Activated CD4-positive, alpha-beta T cell treated with anti-CD3 and anti-CD28 coated beads for 1 hour (primary cell): ENCODE data around the gene COL8A1.
"Not testable (repeated sequence)": the region's sequence is repeated elsewhere in the genome, so short reads cannot be mapped to it uniquely, and the experiment has no call there.

Experiments used
- DNase-seq: peaks from one replicate; pipeline ENCODE4 v3.0.0-alpha.2; 2020

Gene COL8A1

DNA sequence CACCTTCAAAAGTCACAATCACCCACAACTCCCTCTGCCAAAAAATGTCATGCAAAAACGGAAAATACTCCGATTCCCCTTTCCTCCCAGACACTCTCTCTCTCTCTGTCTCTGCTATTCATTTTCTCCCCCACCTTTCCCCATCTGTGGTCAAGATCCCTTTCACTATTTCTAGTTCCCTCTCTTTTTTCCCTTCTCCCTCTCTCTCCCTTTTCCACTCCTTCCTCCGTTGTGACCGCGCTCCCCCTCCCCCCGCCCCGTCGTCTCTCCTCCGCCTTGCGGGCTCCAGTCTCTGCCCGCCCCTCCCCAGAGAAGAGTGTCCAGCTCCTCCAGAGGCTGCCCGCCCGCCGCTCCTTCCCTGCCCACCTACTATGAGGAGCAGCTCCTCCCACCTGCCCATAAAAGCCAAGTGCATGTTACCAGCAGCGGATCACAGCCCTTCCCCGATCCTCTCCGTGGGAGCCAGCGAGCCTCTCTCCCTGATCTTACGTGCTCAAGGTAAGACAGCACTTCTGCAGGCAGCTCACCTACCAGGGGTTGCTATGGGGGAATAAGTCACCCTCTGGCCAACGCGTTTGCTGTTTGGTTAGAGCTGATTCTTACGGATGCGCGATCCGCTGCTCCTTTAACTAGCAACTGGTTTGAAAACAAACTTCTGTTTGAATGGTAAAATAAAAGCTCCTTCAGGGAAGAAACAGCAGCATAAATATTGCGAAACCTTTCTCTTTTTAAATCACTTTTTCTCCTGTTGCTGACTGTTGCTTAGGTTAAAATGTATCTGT lies at the start of gene COL8A1:
TSS of gene COL8A1 (plus strand) at position 428 of the 782 bp plus-strand sequence. CDS start 152,089 bp downstream, outside the sequence.
- no peak for DNase-seq

DNA sequence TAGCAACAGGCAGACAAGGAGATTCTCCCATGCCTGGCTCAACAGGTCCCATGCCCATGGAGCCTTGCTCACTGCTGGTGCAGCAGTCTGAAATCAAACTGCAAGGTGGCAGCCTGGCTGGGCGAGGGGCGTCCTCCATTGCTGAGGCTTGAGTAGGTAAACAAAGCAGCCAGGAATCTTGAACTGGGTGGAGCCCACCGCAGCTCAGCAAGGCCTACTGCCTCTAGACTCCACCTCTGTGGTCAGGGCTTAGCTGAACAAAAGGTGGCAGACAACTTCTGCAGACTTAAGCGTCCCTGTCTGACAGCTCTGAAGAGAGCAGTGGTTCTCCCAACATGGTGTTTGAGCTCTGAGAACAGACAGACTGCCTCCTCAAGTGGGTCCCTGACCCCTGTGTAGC lies 49.2 kb upstream of the COL8A1 start:
- not testable (repeated sequence) for DNase-seq

DNA sequence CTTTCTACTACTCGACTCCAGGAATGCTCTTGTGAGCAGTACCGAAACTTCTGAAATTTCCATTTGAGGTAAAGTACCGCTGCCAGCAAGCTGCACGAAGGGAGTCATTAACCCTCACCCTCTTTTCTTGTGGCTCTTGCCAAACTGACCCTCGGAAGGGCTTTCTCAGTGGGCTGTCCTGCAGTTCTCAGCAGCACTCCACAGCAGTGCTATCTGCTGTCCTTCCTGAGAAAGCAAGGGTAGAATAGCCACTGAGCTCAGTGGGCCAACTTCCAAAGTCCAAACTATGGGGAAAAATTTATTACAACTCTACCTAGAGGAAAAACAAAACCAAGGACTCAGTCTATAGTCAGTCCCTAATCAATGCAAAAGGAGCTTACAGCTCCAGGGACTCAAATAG lies 38.5 kb upstream of the COL8A1 start:
- DNase-seq = no peak

DNA sequence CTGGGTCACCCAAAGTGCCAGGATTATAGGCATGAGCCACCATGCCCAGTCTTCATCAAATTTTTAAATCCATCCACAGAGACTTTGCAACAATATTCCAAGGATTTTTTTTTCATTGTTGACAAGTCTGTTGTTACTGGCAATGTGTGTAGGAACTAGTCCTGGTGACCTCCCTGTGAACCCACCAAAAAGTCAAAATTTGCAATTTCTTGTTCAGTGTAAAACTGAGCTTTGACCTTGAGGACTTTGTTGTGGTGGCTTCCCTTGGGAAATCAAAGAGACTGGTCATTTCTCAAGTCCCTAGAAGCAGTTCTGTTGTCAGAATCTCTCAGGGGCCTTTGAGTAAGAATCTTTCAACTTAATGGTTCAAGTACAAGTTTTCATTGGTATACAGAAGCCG lies 36.9 kb upstream of the COL8A1 start:
- DNase-seq = no peak

DNA sequence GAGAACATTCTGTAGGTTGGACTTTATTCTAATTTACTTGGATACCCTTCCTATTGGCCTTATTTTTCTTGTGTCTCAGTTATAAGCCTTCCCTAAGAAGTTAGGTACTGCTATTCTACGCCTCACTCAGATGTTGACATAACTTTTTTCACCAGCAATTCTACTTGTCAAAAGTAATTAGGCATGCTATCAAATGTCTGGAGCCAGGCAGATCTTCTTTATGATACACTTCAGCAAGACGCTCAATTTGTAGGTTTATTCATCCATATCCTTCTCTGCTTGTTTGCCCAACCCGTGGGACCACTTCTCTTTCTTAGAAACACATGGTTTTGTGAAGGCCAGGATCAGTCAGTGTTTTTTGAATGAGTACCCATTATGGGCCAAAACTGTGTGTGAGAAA lies 36.2 kb upstream of the COL8A1 start:
- DNase-seq = no peak

DNA sequence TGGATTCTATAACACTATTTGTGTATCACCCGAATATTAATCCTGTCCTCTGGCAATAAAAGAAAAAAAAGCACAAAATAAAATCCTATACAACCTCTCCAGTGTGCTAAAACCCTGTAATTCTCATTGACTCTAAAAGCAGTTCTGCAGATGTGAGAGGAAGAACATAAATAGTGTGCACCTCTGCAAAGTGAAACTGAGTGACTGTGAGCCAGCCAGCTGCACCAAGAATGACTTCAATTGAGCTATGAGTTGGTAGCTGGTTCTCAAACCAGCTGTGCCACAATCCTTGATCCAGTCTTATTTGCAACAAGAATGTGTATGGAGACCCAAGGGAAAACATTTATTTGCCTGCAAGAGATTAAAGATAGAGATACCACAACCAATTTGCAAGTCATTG lies 31.2 kb upstream of the COL8A1 start:
- DNase-seq = no peak

DNA sequence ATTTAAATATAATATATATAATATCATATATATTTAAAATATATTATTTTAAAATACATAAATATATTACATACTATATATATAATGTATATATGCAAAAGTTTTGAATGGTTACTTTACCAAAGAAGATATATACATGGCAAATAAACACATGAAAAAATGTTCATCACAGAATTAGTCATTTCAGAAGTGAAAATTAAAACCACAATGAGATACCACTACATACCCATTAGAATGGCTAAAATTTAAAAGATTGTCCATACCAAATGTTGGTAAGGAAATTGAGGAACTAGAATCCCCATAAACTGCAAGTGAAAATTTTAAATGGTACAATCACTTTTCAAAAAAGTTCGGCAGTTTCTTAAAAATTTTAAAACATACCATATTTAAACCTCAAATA lies 23.6 kb upstream of the COL8A1 start:
- DNase-seq = no peak

DNA sequence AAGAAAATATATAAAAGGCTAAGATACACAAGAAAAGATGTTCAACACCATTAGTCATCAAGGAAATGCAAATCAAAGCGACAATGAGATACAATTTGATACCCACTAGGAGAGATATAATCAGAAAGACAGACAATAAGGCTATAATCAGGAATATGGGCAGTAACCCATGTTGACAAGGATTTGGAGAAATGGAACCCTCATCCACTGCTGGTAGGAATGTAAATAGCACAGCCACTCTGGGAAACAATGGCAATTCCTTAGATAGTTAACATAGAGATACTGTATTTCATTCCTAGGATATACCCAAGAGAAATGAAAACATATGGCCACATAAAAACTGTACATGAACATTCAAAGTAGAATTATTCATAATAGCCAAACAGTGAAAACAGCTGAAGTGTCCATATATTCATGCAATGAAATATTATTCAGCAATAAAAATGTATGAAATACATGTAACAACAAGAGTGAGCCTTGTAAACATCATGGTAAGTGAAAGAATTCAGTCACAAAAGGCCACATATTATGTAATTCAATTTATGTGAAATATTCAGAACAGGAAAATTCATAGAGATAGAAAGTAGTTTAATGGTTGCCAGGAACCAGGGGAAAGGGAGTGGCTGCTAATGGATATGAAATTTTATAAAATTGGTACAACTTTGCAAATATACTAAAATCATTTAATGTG lies 18.2 kb upstream of the COL8A1 start:
- no peak for DNase-seq

DNA sequence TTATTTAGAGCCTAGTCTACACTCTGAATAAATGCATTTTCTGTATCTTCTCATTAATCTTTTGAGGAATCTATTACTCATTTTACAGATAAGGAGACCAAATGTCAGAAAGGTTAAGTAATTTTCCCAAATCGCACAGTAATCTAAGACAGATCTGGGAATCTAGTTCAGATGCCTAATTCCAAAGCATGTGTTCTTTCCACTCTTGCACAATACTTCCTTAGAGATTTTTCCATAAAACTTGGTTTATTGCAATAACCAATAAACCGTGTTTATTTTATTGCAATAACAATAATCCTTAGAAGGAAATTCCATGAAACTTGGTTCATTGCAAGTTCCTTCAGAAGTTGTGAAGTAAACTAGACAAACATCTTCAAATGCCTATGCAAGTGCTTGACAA lies 17.4 kb upstream of the COL8A1 start:
- DNase-seq = no peak

DNA sequence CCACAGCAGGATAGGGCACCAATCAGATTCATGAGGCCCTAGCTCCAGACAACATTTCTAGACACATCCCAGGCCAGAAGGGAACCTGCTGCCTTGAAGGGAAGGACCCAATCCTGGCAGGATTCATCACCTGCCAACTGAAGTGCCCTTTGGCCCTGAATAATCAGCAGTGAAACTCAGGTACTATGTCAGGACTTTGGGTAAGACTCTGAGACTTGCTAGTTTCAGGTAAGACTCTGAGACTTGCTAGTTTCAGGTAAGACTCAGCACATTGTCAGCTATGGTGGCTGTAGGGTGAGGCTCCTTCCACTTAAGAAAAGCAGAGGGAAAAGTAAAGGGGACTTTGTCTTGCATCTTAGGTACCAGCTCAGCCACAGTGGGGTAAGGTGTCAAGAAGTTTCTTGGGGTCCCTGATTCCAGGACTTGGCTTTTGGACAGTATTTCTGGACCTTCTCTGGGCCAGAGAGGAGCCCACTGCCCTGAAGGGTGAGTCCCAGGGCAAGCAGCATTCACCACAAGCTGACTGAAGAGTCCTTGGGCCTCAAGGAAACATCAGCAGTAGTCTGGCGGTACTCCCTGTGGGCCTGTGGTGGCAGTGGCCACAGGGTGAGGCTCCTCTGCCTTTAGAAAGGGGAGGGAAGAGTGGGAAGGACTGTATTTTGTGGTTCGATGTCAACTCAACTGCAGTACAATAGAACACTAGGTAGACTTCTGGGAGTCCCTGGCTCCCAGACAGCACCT lies 13.7 kb upstream of the COL8A1 start:
- DNase-seq = no peak

DNA sequence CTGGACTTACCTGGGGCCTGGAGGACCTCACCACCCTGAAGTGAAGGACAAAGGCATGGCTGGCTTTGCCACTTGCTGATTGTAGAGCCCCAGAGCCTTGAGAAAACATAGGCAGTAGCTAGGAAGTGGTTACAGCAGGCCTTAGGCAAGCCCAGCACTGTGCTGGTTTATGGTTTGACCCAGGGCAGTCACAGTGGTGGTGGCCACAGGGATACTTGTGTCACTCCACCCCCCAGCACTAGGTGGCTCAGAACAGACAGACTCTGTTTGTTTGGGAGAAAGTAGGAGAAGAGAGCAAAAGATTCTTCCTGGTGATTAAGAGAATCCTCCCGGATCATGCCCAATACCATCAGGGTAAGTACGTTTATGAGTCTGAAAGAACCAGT lies 13.2 kb upstream of the COL8A1 start:
- DNase-seq = no peak

DNA sequence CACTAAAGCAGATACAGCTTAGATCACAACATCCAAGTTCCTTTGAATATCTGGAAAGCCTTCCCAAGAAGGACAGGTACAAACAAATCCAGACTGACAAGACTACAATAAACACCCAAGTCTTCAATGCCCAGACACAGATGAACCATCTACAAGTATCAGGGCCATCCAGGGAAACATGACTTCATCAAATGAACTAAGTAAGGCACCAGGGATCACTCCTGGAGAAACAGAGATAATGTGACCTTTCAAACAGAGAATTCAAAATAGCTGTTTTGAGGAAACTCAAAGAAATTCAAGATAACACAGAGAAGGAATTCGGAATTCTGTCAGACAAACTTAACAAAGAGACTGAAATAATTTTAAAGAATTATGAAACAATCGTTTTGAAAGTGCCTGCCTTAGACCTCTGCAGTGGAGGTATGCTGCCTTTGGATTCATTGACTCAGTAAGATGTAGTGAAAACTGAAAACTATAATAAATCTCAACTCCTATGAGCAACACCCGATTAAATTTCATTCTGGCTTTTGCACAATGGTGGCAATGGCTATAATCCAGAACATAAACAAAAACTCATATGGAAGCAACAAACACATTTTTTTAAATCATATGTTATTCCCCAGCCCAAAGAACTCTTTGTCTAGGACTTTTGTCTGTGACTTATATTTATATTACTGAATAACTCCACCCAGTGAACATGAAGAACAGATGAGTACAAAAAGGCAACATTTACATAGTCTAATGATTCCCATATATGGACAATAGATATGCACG lies 12.6 kb upstream of the COL8A1 start:
- DNase-seq = no peak

DNA sequence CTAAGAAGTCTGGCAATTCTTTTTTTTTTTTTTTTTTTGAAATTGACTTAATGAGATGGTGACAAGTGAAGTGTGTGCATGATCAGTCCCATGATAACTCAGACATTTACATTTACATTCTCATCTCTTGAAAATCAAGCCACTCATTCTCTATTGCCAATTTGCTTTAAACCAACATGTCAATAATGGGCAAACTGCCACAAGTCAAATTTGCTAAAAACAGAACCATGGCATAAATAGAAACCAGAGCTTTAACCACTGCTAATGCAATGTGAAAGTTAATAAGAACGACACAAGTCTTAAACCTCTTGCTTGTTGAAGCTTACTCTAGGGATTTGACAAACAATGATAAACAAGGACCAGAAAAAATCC lies 12.0 kb upstream of the COL8A1 start:
- DNase-seq = no peak

DNA sequence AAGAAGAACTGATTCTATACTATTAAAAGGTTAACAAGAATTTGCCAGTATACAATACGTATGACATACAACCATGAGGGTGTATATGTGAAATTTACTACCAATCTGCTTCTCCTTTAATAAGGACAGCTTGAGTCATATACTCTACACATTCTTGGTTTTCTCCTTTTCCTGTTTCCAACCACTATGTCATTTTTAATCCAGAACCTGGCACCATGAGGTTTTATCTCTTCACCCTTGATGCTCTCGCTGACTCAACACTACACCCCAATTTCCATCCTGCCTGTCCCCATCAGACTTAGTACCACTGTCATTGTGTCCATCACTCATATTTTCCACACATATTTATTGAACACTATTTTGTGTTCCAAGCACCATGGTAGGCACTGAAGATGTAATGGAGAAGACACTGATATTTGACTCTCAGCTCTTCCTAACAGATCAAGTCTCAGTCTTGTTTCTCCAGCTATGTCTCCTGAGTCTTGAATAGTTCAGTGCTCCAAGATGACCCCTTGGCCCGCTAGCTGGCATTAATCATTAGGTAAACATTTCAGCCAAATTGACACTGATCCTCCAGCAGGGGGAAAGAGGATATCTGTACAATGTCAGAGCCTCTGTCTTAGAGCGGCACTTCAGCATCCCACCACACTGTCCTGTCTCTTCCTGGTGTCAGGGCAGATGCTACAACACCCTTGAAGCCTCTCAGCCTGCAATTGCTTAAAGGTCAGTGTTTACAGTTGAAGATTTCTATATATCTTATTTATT lies 11.2 kb upstream of the COL8A1 start:
- no peak for DNase-seq

DNA sequence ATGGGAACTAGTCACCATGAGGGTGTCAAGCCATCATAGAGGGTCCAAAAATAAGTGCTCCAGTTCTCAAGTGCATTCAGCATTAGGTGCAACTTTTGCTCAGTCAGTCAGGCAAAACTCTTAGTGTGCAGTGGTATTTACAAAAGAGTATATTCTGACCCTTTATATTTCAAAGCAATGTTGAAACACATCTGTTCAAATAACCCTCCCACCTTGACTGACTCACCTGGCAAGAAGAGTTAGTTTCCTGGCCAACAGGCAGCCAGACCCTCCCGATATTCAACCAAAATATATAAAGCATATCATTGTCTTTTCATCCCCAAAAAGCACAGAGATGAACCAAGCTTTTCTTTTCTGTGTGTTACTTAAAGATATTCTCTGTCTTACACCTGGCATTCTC lies 7.6 kb upstream of the COL8A1 start:
- DNase-seq = no peak

DNA sequence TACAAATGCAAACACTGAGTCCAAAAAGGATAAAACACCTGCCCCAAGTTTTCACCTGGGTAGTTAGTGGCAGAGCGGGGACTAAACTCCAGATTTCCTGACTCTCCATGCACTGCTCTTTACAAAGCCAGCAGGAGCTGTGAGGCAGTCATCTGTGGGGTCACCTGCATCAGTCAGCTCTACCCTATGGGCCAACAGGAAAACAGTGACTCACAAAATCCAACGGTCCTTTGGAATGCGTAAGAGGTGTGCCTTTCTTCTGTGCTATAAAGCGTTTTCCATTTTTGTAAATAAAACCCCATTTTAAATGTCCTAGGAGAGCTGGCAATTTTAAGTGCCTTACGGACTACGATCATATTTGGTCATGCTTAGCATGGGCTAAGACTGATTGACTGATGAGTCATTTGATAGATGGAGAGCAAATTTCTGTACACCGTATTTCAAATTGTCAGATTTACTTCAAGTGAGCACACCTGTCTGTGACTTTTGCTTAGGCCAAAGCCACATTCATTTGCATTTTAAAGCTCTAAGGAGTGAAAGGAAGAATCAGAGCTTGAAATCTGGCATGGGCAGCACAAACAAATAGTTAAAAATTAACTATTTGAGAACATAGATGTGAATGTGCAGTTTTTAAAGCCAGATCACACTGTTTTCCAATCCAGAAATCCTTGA lies 4.4 kb upstream of the COL8A1 start:
- DNase-seq = no peak

DNA sequence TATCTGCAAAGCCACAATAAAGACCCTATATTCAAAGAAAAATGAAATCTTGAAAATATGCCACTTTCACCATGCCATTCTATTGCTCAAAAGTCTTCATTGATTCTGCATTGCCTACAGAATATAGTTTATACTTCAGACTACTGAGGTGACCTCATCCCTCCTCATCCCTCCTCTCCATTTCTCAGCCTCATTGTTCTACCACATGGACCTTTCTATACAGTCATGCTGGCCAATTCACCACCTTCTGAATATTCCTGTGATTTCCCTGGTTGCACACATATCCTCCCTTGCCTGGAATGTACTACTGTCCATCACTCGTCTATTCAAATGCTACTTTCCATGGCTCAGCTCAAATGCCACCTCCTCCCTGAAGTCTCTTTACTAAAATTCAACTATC lies 3.5 kb upstream of the COL8A1 start:
- no peak for DNase-seq

DNA sequence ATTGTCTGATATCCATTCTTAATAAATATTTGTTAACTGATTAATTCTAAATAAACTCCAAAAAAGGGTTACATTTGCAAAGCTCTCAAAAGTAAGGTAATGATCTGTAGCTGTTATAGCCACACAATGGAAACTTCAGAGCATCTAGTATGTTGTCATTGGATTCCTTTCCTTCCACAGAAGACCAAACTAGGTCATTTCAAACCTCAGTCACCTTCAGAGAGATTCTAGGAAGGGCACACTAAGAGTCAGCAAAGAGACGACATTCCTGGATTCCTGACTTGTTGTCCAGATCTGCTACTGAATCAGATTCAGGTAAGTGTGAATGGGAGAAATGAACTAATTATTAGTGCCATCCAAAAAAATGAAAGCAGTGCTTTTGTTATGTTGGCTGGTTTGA lies 3.0 kb upstream of the COL8A1 start:
- no peak for DNase-seq

DNA sequence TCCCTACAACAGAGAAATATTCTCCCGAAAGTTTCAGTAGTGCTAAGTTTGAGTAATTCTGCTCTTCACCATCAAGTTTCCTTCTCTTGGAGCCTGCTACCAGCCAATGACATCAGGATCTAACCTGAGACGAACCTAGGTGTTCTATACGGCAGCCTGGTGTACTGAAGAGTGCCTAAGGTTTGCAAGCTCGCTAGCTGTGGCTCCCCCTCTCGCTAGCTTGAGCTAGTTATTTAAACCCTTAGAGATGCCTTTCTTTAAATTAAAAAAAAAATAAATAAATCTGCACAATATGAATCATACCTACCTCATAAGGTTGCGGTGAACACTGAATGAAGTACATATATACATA lies 1.4 kb upstream of the COL8A1 start:
- no peak for DNase-seq

DNA sequence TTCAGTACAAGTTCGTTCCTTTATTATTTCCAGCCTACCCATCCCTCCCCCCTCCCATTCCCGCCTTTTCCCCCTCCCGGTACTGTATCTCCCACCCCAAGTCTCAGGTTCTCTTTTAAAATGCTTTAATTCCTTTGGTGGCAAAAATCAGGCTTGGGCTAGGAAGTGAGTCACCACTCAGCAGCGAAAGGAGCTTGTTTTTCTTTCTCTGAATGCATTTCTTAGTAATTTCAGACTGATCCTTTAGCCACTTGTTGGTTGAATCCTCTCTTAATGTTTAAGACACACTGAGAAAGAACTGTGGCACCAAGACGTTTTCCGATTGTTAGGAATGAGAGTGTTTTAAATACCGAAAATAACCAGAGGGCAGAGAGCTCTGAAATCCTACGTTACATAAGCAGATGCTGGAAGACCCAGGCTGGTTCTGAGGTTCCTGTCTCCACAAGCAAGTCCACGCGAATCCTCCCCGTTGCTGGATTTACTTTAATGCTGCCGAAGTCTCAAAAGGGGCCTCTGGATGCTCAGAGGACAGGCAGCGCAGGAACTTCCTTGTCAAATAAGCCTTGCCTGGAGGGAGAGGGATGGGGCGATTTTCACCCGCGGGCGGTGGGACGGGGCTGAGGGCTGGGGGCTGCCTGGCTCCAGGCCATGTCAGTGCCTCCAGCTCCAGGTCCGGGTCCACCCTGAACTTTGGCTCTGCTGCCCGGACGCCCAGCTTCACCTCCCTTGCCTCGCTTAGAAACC lies 854 bp upstream of the COL8A1 start:
- DNase-seq = no peak

DNA sequence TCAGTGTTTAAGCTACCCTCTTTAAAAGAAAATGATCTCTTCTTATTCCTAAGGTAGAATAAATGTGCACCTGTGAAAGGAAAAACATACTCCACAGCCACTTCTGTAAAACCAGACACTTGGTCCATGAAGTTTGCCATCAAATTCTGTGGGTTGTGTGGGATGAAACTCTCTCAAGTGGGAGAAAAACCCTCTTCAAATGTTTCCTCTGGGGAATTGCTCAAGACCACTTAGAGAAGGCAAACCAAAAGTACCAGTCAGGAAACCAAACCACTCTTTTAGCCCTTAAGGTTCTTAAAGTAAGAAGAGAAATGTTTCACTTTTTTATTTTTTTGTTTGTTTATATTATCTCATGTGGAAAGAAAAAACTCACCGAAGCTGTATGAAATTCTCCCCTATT lies 1.2 kb downstream of the COL8A1 start:
- no peak for DNase-seq
